HEK293T (cell line): ENCODE measurements around the gene ECT2L.

Experiments
- CTCF ChIA-PET: fragments of 350-600 bp; formaldehyde crosslinking; extraction: SDS; loops from one replicate; lab custom pipeline; 2021; ENCODE audit warnings: antibody characterized with exemption, inconsistent platforms; lab: Yijun Ruan, JAX
- POLR2A ChIA-PET: fragments of 350-600 bp; formaldehyde crosslinking; extraction: SDS; loops from one replicate; lab custom pipeline; 2020; ENCODE audit warnings: antibody characterized with exemption, inconsistent platforms; lab: Yijun Ruan, JAX
- DNase-seq: peaks from one replicate; pipeline ENCODE4 v3.0.0; 2012; ENCODE audit warnings: mixed read lengths; ENCODE audit errors: extremely low spot score
- ARNT ChIP-seq: fragments of 450-650 bp; IDR thresholded peaks from 2 replicates; pipeline ENCODE4 v1.6.1; 2017; ENCODE audit warnings: mild to moderate bottlenecking
- BHLHE40 ChIP-seq: fragments of 450-650 bp; IDR thresholded peaks from 2 replicates; pipeline ENCODE4 v1.6.1; 2016; ENCODE audit warnings: mild to moderate bottlenecking, moderate library complexity, borderline replicate concordance
- CTBP1 ChIP-seq: fragments of 450-650 bp; IDR thresholded peaks from 2 replicates; pipeline ENCODE4 v1.6.1; 2016; ENCODE audit warnings: borderline replicate concordance
- ELF4 ChIP-seq: fragments of 450-650 bp; IDR thresholded peaks from 2 replicates; pipeline ENCODE4 v1.6.1; 2017; ENCODE audit warnings: antibody characterized with exemption
- FOXA1 ChIP-seq: fragments of 450-650 bp; IDR thresholded peaks from 2 replicates; pipeline ENCODE4 v1.6.1; 2016; ENCODE audit warnings: mild to moderate bottlenecking
- FOXK2 ChIP-seq: fragments of 450-650 bp; IDR thresholded peaks from 2 replicates; pipeline ENCODE4 v1.6.1; 2016; ENCODE audit warnings: mild to moderate bottlenecking
- FOXM1 ChIP-seq: fragments of 450-650 bp; IDR thresholded peaks from 2 replicates; pipeline ENCODE4 v1.6.1; 2017; ENCODE audit warnings: mild to moderate bottlenecking, borderline replicate concordance
- HDGF ChIP-seq: fragments of 450-650 bp; IDR thresholded peaks from 2 replicates; pipeline ENCODE4 v1.6.1; 2017; ENCODE audit warnings: antibody characterized with exemption, borderline replicate concordance
- L3MBTL2 ChIP-seq: fragments of 450-650 bp; conservative IDR thresholded peaks from 2 replicates; pipeline ENCODE4 v1.6.1; 2016; ENCODE audit warnings: mild to moderate bottlenecking
- LEF1 ChIP-seq: fragments of 450-650 bp; IDR thresholded peaks from 2 replicates; pipeline ENCODE4 v1.6.1; 2017; ENCODE audit warnings: mild to moderate bottlenecking, borderline replicate concordance
- NFRKB ChIP-seq: fragments of 450-650 bp; IDR thresholded peaks from 2 replicates; pipeline ENCODE4 v1.6.1; 2016; ENCODE audit warnings: mild to moderate bottlenecking, moderate library complexity
- PKNOX1 ChIP-seq: fragments of 450-650 bp; IDR thresholded peaks from 2 replicates; pipeline ENCODE4 v1.6.1; 2016
- SP1 ChIP-seq: fragments of 450-650 bp; IDR thresholded peaks from 2 replicates; pipeline ENCODE4 v1.6.1; 2017
- SUZ12 ChIP-seq: fragments of 450-650 bp; IDR thresholded peaks from 2 replicates; pipeline ENCODE4 v1.6.1; 2016; ENCODE audit warnings: mild to moderate bottlenecking
- TARDBP ChIP-seq: fragments of 450-650 bp; IDR thresholded peaks from 2 replicates; pipeline ENCODE4 v1.6.1; 2016
- ZNF384 ChIP-seq: fragments of 450-650 bp; IDR thresholded peaks from 2 replicates; pipeline ENCODE4 v1.6.1; 2016

The ECT2L gene

DNA sequence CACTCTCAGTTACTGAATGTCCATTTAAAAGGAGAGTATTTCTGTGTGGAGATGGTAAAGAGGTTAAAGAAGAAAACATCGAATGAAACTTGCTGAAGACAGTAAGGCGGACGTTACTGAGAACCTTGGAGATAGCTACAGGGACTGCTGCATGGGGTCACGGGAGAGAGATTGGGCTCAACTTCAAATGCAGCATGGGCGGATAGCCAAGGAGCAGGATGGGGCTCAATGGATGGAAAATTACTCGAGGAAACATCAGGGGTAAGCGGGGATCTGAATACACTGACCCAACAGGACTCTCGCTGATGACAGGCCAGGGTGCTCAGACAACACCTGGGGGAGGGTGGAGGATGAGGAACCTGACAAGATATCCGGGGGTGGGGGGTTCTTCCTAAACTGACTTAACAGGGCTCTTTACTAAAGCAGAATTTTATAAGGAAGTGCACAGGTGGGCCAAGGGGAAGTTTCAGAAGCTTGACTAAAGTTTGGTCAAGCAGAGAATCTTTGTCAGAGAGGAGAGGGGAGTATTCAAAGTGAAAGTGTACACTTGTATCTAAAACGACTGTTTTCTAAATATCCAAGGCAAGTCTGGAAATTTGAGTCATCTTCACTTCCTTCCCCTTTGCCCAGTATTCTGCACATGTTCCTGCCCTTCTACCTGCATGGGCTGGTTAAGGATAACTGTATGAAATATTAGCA is 22.8 kb downstream of the ECT2L start:
- POLR2A ChIA-PET = no interaction called here
- DNase-seq = no peak

DNA sequence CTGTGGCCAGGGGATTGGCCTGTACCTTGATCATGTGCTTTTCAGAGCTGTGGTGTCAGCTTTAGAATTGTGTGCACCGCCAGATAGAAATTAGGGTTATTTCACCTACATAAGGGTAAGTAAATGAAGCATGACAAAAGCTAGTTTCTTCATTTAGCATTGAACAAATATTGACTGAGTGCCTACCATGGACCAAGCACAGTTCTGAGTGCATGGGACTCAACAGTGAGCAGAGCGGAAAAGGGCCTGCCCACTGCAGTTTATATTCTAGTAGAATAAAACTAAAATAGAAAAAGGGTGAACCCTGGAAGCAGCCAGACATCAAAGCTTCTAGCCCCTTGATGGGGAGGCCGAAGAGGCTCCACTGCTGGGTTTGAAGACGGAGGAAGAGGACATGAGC is 25.6 kb downstream of the ECT2L start:
- TF ChIP-seq L3MBTL2 = no peak
- CTCF ChIA-PET = interaction anchor here (1.3 kb wide), 1 partner anchor 543 kb away, joined by 3 read pairs; no protein-coding TSS in a partner anchor
- no peak for DNase-seq

More for the DNA sequence above, 22.8 kb downstream of the ECT2L start:
- CTCF ChIA-PET = interaction anchor here (0.6 to 0.7 kb wide), 2 partner anchors 93 to 301 kb away, joined by 3 to 9 read pairs; no protein-coding TSS in a partner anchor
- TF ChIP-seq PKNOX1 (no peak), HDGF (no peak), TARDBP (no peak), BHLHE40 (no peak), FOXK2 (no peak), NFRKB (no peak), L3MBTL2 (no peak), FOXA1 (no peak), ARNT (no peak), FOXM1 (no peak), LEF1 (no peak), SUZ12 (no peak), ELF4 (no peak), CTBP1 (no peak), SP1 (no peak)

DNA sequence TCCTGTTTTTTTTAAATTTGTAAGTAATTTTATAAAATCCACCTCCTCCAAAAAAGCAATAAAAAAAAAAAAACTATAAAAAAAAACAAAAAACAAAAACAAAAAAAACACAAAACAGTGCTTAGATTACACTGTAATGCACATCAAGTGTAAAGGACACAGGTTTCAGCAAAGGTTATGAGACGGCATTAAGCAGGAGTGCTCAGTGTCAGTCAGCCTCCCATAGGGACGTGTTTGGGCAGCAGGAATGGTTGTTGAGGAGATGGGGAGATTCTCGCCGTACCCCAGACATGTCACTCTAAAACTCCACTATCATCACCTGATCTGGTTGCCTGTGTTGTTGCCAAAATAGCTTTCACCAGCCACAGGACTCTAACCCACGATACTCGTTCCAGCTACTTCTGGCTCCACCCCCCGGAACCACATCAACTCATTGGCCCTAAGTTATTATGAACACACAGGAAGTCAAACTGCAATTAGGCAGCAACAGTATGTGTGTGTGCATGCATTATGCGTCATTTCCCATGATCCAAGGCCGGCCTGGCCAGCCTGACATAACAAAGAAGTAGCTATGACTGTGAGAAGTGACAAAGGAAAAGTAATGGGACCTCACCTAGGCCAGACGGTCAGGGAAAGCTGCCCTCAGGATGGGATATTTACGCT is 28.7 kb downstream of the ECT2L start:
- no peak for TF ChIP-seq SP1
- TF ChIP-seq HDGF = no peak
- TF ChIP-seq NFRKB = no peak
- TF ChIP-seq TARDBP = no peak
- TF ChIP-seq ARNT = no peak
- TF ChIP-seq BHLHE40 = no peak
- TF ChIP-seq PKNOX1 = no peak
- TF ChIP-seq L3MBTL2 = no peak
- no peak for TF ChIP-seq ELF4
- CTCF ChIA-PET = no interaction called here
- POLR2A ChIA-PET = no interaction called here
- no peak for DNase-seq

More for the DNA sequence above, 25.6 kb downstream of the ECT2L start:
- POLR2A ChIA-PET = no interaction called here

- DNase-seq = no peak
- ChIA-PET POLR2A (no interaction called here), CTCF (interaction anchor here (0.6 kb wide), 1 partner anchor 534 kb away, joined by 3 read pairs; no protein-coding TSS in a partner anchor)
- TF ChIP-seq ZNF384 (no peak), FOXK2 (no peak), PKNOX1 (no peak), BHLHE40 (no peak), ELF4 (no peak), HDGF (no peak), CTBP1 (no peak), SP1 (no peak), SUZ12 (no peak), NFRKB (no peak), TARDBP (no peak)
Measured at GRCh38 chr6:138830248-138830647, 34.4 kb downstream of the ECT2L start.

DNA sequence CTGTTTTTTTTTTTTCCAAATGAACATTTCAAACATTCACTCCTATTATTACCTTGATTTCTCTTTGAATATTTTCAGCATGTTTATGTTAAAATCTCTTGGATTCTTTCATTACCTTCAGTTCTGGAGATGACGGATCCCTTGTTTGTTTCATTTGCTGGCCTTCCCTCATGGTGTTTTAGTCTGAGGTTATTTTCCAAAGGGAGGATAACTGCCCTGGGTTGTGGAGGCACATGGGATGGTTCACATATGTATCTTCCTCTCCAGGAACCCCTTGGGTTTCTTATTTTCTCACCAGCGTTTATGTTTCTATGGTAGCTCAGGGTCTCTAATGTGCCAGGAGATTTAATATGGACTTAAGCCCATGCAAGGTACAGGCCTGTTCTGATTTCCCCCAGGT is 36.3 kb downstream of the ECT2L start:
- ChIA-PET CTCF (no interaction called here), POLR2A (no interaction called here)

GRCh38 chr6:138833816-138834539 is 38.1 kb downstream of the ECT2L start:
- TF ChIP-seq SP1 (no peak), FOXK2 (no peak), HDGF (no peak), ZNF384 (no peak), ARNT (no peak), L3MBTL2 (no peak), LEF1 (no peak), NFRKB (no peak), FOXA1 (no peak), BHLHE40 (no peak), CTBP1 (no peak), ELF4 (no peak), SUZ12 (no peak), FOXM1 (no peak), TARDBP (no peak), PKNOX1 (no peak)
- POLR2A ChIA-PET = no interaction called here
- CTCF ChIA-PET = no interaction called here
- no peak for DNase-seq

More for the DNA sequence above, 36.3 kb downstream of the ECT2L start:
- DNase-seq = no peak
- TF ChIP-seq NFRKB (no peak), FOXA1 (no peak), FOXM1 (no peak), SP1 (no peak), TARDBP (no peak), CTBP1 (no peak), HDGF (no peak), SUZ12 (no peak), ZNF384 (no peak)
